HG02588 (cell line): ENCODE measurements around the gene NUDT8.

Source experiments
- ATAC-seq: cut with Tn5 transposase; IDR thresholded peaks from one replicate; pipeline ENCODE4 v1.9.1; 2021; ENCODE audit warnings: mild to moderate bottlenecking, moderate library complexity; ENCODE audit not compliant: unreplicated experiment

Gene NUDT8

GRCh38 chr11:67629386-67630227 lies at the start of gene NUDT8:
Gene NUDT8 (minus strand): TSS chr11:67629937. CDS start chr11:67629911, 26 bp downstream.
- ATAC-seq: peak; percentile 57

GRCh38 chr11:67675058-67675747 lies 45.5 kb upstream of the NUDT8 start:
- ATAC-seq: no peak

- no peak for ATAC-seq
Measured at GRCh38 chr11:67674442-67674871, 44.7 kb upstream of the NUDT8 start, which contains the start of gene ALDH3B2. Gene ALDH3B2 (minus strand): TSS chr11:67674623. CDS start chr11:67666935, 7,688 bp downstream.

GRCh38 chr11:67673902-67674301 lies 44.2 kb upstream of the NUDT8 start:
- ATAC-seq: no peak

GRCh38 chr11:67673358-67673757 lies 43.6 kb upstream of the NUDT8 start:
- no peak for ATAC-seq

- no peak for ATAC-seq
Measured at GRCh38 chr11:67671211-67671520, 41.4 kb upstream of the NUDT8 start.

GRCh38 chr11:67670316-67671210 lies 40.8 kb upstream of the NUDT8 start:
- ATAC-seq: no peak

GRCh38 chr11:67668192-67668551 lies 38.4 kb upstream of the NUDT8 start:
- no peak for ATAC-seq

- no peak for ATAC-seq
Measured at GRCh38 chr11:67667490-67668191, 37.9 kb upstream of the NUDT8 start.

- ATAC-seq: no peak
Measured at GRCh38 chr11:67666676-67667489, 37.1 kb upstream of the NUDT8 start.

GRCh38 chr11:67666303-67666645 lies 36.5 kb upstream of the NUDT8 start:
- ATAC-seq: no peak

- ATAC-seq: no peak
Measured at GRCh38 chr11:67665541-67666302, 36.0 kb upstream of the NUDT8 start.

- ATAC-seq: no peak
Measured at GRCh38 chr11:67664696-67665540, 35.2 kb upstream of the NUDT8 start.

GRCh38 chr11:67664213-67664585 lies 34.5 kb upstream of the NUDT8 start:
- ATAC-seq: no peak

GRCh38 chr11:67663532-67664212 lies 33.9 kb upstream of the NUDT8 start:
- no peak for ATAC-seq

GRCh38 chr11:67662835-67663531 lies 33.2 kb upstream of the NUDT8 start:
- ATAC-seq: no peak

GRCh38 chr11:67662142-67662834 lies 32.6 kb upstream of the NUDT8 start:
- no peak for ATAC-seq
